ENCODE measurements around the gene NAV3. TPM values are rescaled to one million over a fixed set of nuclear protein-coding genes. Genes with fewer than 3 reads are reported as not detected.
A peak's percentile ranks its signal among the peaks of the same experiment; 100 is the strongest.

The NAV3 gene
- total and polyA plus RNA-seq, 2 experiments from 2014 or later, result 4.0 to 12.0 TPM

- no peak for DNase-seq (ENCODE audit: low spot score)
Measured at GRCh38 chr12:77993658-77994057, 163.0 kb downstream of the NAV3 start.

More at GRCh38 chr12:77993658-77994057, 163.0 kb downstream of the NAV3 start:
- Histone ChIP-seq H2AFZ (no peak overlapping the region), H3K27me3 (ENCODE audit: insufficient read depth) (no peaks in the 10 kb centered on the region), H3K4me1 (ENCODE audit: insufficient read depth) (no peaks in the 10 kb centered on the region), H3K36me3 (ENCODE audit: insufficient read depth) (no peaks in the 10 kb centered on the region), H3F3A (replicated peaks; ENCODE audit: low read depth) (no peaks in the 10 kb centered on the region), H3K79me2 (replicated peaks; ENCODE audit: insufficient read depth) (no peaks in the 10 kb centered on the region), H4K20me1 (replicated peaks; ENCODE audit: insufficient read depth) (no peaks in the 10 kb centered on the region), H3K4me2 (no peak overlapping the region), H3K4me3 (no peak overlapping the region), H3K9me2 (ENCODE audit: insufficient read depth) (no peaks in the 10 kb centered on the region), H3K27ac (ENCODE audit: low read depth) (no peak overlapping the region)
- H3K36me3 Mint-ChIP-seq (ENCODE audit: low read depth), result peaks cover 2% of the 10 kb centered on the region; the same call in 1 of the 3 replicates
- TF ChIP-seq NANOG (IDR thresholded peaks at IDR 0.05; ENCODE audit: borderline replicate concordance) (no peak), ETS1 (IDR thresholded peaks at IDR 0.05) (no peak), POLR2AphosphoS5 (IDR thresholded peaks at IDR 0.05; ENCODE audit: low read depth) (no peak), REST (IDR thresholded peaks at IDR 0.05; ENCODE audit: unreplicated experiment) (no peak), EZH2phosphoT487 (IDR thresholded peaks at IDR 0.05; ENCODE audit: unreplicated experiment) (no peak), ZNF462 (CRISPR knock-in tag; IDR thresholded peaks at IDR 0.05) (no peak), JUNB (IDR thresholded peaks at IDR 0.05; ENCODE audit: unreplicated experiment) (no peak), STAT1 (IDR thresholded peaks at IDR 0.05; ENCODE audit: unreplicated experiment) (no peak), CREB1 (CRISPR knock-in tag; IDR thresholded peaks at IDR 0.05; ENCODE audit: low read depth) (no peak), CTCF (conservative IDR thresholded peaks at IDR 0.05; ENCODE audit: low read depth in 2 of 2) (no peak), ZNF114 (CRISPR knock-in tag; IDR thresholded peaks at IDR 0.05) (no peak), ZNF331 (CRISPR knock-in tag; IDR thresholded peaks at IDR 0.05; ENCODE audit: low read depth) (no peak), EZH2 (IDR thresholded peaks at IDR 0.05; ENCODE audit: low read depth, unreplicated experiment) (no peak)
- no peaks in the 10 kb centered on the region for H3K27me3 Mint-ChIP-seq (ENCODE audit: insufficient read depth, low read depth, poor library complexity)
- peak overlapping the region; percentile 50; the same call in 1 of the 2 replicates for H3K27ac Mint-ChIP-seq
- H3K4me1 Mint-ChIP-seq, result no peaks in the 10 kb centered on the region
- ATAC-seq, result no peak
- H3K9me3 Mint-ChIP-seq, result no peaks in the 10 kb centered on the region
- no peak overlapping the region for H3K4me3 Mint-ChIP-seq
